Ishikawa (cell line): ENCODE data around the gene ACSL5.

Experiments used
- CEBPB ChIP-seq: IDR thresholded peaks from 2 replicates; pipeline ENCODE4 v1.6.1; 2012
- CREB1 ChIP-seq: IDR thresholded peaks from 2 replicates; pipeline ENCODE4 v1.6.1; 2012; ENCODE audit warnings: low read depth
- EGR1 ChIP-seq: IDR thresholded peaks from 2 replicates; pipeline ENCODE4 v1.6.1; 2012
- EP300 ChIP-seq: IDR thresholded peaks from 2 replicates; pipeline ENCODE4 v1.6.1; 2012; ENCODE audit warnings: borderline replicate concordance
- FOXM1 ChIP-seq: IDR thresholded peaks from 2 replicates; pipeline ENCODE4 v1.6.1; 2012; ENCODE audit warnings: low read depth, borderline replicate concordance
- NFIC ChIP-seq: IDR thresholded peaks from 2 replicates; pipeline ENCODE4 v1.6.1; 2012
- RAD21 ChIP-seq: IDR thresholded peaks from 2 replicates; pipeline ENCODE4 v1.6.1; 2012; ENCODE audit warnings: low read depth
- TAF1 ChIP-seq: IDR thresholded peaks from 2 replicates; pipeline ENCODE4 v1.6.1; 2012; ENCODE audit warnings: low read depth, mild to moderate bottlenecking
- TCF12 ChIP-seq: IDR thresholded peaks from 2 replicates; pipeline ENCODE4 v1.6.1; 2012; ENCODE audit warnings: low read depth
- TEAD4 ChIP-seq: IDR thresholded peaks from 2 replicates; pipeline ENCODE4 v1.6.1; 2012
- YY1 ChIP-seq: IDR thresholded peaks from 2 replicates; pipeline ENCODE4 v1.6.1; 2012; ENCODE audit warnings: low read depth
- ZBTB7A ChIP-seq: IDR thresholded peaks from 2 replicates; pipeline ENCODE4 v1.6.1; 2012; ENCODE audit warnings: low read depth
- TF ChIP-seq, protein P1 (sequence below): IDR thresholded peaks from 2 replicates; pipeline ENCODE4 v1.6.1; 2012
- TF ChIP-seq, protein P2 (sequence below): IDR thresholded peaks from 2 replicates; pipeline ENCODE4 v1.6.1; 2012; ENCODE audit warnings: low read depth, mild to moderate bottlenecking
- TF ChIP-seq, protein P3 (sequence below): IDR thresholded peaks from 2 replicates; pipeline ENCODE4 v1.6.1; 2012

The ACSL5 gene

DNA sequence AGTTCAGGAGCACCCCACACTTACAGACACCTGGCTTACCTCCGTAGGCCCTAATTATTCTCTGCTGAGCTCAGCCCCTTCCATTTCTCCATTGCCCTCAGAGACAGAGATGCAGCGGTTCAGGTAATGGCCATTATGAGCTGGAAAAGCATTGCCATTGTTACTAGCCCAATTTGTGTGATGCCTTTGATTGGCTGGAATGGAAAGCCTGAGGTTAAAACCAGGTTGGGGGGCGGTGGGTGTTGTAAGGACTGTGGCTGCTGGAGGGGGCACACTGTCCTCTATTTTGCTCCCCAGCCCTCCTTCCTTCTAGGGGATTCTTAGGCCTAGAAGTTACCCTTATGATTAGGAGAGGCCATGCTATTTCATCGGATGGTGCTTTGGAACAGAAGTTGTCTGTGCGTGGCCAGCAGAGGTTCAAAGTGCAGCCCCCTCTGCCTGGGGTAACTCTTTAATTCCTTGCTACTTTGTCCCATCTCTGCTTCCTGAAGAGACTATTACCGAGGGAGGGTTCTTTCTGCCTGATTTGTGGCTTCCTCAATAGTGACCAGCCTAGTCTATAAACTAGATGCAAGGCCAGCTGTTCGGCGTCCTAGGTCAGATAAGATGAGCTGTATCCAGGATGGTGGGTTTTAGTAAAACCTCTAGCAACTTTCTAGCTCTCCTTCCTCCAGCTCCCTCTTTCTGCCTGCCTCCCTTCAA is 14.2 kb upstream of the ACSL5 start:
- TF ChIP-seq EGR1, result no peak
- TF ChIP-seq TCF12, result no peak
- TF ChIP-seq TAF1, result no peak
- TF ChIP-seq, protein P1, sequence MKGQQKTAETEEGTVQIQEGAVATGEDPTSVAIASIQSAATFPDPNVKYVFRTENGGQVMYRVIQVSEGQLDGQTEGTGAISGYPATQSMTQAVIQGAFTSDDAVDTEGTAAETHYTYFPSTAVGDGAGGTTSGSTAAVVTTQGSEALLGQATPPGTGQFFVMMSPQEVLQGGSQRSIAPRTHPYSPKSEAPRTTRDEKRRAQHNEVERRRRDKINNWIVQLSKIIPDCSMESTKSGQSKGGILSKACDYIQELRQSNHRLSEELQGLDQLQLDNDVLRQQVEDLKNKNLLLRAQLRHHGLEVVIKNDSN, result no peak
- no peak for TF ChIP-seq CEBPB
- TF ChIP-seq EP300, result no peak
- TF ChIP-seq, protein P2, sequence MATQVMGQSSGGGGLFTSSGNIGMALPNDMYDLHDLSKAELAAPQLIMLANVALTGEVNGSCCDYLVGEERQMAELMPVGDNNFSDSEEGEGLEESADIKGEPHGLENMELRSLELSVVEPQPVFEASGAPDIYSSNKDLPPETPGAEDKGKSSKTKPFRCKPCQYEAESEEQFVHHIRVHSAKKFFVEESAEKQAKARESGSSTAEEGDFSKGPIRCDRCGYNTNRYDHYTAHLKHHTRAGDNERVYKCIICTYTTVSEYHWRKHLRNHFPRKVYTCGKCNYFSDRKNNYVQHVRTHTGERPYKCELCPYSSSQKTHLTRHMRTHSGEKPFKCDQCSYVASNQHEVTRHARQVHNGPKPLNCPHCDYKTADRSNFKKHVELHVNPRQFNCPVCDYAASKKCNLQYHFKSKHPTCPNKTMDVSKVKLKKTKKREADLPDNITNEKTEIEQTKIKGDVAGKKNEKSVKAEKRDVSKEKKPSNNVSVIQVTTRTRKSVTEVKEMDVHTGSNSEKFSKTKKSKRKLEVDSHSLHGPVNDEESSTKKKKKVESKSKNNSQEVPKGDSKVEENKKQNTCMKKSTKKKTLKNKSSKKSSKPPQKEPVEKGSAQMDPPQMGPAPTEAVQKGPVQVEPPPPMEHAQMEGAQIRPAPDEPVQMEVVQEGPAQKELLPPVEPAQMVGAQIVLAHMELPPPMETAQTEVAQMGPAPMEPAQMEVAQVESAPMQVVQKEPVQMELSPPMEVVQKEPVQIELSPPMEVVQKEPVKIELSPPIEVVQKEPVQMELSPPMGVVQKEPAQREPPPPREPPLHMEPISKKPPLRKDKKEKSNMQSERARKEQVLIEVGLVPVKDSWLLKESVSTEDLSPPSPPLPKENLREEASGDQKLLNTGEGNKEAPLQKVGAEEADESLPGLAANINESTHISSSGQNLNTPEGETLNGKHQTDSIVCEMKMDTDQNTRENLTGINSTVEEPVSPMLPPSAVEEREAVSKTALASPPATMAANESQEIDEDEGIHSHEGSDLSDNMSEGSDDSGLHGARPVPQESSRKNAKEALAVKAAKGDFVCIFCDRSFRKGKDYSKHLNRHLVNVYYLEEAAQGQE, result no peak
- TF ChIP-seq FOXM1, result no peak
- TF ChIP-seq CREB1, result no peak
- no peak for TF ChIP-seq RAD21
- TF ChIP-seq ZBTB7A, result no peak
- TF ChIP-seq YY1, result no peak
- no peak for TF ChIP-seq NFIC
- TF ChIP-seq TEAD4, result no peak
- TF ChIP-seq, protein P3, sequence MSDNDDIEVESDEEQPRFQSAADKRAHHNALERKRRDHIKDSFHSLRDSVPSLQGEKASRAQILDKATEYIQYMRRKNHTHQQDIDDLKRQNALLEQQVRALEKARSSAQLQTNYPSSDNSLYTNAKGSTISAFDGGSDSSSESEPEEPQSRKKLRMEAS, result no peak

DNA sequence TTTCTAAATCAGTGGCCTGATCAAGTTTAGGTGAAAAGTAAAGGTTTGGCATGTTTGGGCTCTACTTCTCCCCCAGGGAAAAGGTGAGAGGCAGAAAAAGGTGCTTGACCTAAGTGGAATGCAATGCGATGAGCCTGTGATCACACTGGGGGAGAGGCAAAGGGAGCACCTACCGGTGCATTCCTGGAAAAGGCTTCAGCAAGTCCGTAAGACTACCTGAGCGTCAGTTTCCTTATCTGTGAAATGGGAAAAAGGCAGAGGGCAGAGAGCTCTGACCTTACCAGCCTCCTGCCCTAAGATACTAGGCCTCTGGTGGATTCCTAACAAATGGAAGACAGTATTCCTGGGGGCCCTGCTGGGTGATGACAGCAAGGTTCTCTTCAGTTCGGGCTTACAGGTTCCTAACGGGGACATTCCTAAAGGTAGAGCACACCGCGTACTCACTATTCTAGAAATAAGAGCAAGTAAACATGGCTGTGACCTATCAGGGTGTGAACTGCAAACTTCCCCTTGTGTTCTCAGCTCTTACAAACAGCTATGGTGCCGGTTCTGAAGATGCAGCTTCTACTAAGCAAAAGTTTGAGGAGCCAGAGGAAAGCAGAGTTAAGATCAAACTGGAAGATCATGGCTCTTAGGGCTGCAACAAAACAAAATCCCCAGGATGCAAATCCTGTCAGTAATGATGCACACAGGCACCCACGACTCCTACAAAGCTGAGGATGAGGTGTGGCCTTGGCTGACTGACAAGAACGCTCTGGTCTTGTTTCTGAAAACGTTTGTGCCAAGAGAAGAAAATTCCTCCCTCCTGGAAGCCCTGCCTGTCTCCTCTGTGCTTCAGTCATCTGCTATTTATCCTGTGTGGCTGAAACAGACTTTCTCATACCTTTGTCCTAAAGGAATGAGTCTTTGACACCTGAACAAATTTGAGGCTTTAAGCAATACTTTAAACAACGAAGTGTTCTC is 13.3 kb upstream of the ACSL5 start:
- TF ChIP-seq NFIC, result no peak
- TF ChIP-seq EP300, result no peak
- no peak for TF ChIP-seq YY1
- TF ChIP-seq RAD21, result no peak
- TF ChIP-seq, protein P3, result no peak
- TF ChIP-seq TEAD4, result no peak

DNA sequence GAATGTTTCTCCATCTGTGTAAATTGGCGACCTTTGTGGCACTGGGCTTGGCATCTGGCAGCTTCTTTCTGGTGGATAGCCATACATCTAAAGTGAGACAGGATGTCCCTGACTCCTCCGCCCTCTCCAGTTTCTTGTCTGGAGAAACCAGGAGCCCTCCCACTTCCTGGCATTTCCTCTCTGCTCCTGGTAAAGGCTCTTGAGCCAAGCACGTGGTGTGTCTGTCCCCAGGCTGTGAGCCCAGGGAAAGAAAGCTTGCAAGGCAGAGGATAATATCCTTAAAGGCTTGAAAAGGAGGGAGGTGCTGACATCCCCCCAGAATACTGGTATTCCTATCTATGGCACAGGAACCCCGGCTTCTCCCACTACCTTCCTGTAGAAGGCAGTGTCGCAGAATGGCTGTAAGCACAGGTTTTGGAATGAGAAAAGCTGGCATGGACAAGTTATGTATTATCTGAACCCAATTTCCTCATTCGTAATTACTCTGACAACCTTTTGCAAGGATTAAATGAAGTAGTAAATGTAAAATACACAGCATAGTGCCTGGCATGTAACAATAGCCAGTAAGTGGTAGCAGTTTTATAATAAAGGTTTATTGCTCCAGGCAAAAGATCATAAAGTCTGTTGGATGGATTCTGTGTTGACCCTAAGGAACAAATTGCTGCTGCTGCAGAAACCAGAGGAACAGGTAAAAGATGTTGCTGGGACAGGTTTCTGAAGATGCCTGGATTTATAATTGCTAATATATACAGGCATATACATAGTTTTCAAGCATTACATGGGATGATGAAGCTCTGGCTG is 11.8 kb upstream of the ACSL5 start:
- TF ChIP-seq, protein P1, result no peak
- no peak for TF ChIP-seq EGR1
- no peak for TF ChIP-seq RAD21
- no peak for TF ChIP-seq NFIC
- TF ChIP-seq TCF12, result no peak
- TF ChIP-seq, protein P3, result no peak
- TF ChIP-seq YY1, result no peak
- no peak for TF ChIP-seq CREB1
- TF ChIP-seq ZBTB7A, result no peak
- no peak for TF ChIP-seq EP300
- TF ChIP-seq, protein P2, result no peak
- TF ChIP-seq FOXM1, result no peak
- TF ChIP-seq TAF1, result no peak
- no peak for TF ChIP-seq CEBPB
- TF ChIP-seq TEAD4, result no peak

DNA sequence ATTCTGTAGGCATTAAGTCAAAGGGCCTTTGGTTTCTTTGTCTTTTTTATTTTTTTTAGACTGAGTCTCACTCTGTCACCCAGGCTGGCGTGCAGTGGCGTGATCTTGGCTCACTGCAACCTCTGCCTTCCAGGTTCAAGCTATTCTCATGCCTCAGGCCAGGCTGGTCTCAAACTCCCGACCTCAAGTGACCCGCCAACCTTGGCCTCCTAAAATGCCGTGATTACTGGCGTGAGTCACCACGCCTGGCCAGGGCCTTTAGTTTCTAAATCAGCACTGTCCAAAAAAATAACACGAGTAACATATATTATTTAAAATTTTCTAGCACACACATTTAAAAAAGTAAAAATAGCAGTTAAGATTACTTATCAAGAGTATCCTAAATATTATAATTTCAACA is 11.1 kb upstream of the ACSL5 start:
- no peak for TF ChIP-seq YY1
- no peak for TF ChIP-seq TAF1
- TF ChIP-seq TEAD4, result no peak
